ENCODE results near the gene LACRT. TPM values are rescaled to one million over a fixed set of nuclear protein-coding genes. Genes with fewer than 3 reads are reported as not detected.

Gene LACRT
- total and polyA plus RNA-seq, 2 of the 8 experiments (the other 6 are each of a cell fraction or from before 2014, with no cell fraction given): not detected

GRCh38 chr12:54649825-54650224 lies 15.1 kb upstream of the LACRT start:
- WGBS, 2 experiments (ENCODE audit: extremely low coverage in 1 of 2, insufficient coverage in 1 of 2, insufficient read length in 1 of 2, insufficient replicate concordance in 2 of 2, low coverage in 1 of 2, low lambda C conversion rate in 2 of 2, missing lambda C conversion rate in 1 of 2): 87% methylated on average over 1 of the region's 1 CpG; no CpG with 5 or more reads in 1 of the 2 experiments
- ChIA-PET CTCF (ENCODE audit: partially characterized antibody) (interaction anchor here (0.7 to 1.8 kb wide), 7 partner anchors 8 to 122 kb away, joined by 3 to 5 read pairs (median 4); no protein-coding TSS in a partner anchor), POLR2A (ENCODE audit: partially characterized antibody) (no interaction called here)
- Histone ChIP-seq H4K20me1 (replicated peaks in 1 of 2; ENCODE audit: control insufficient read depth in 1 of 2, insufficient read depth in 2 of 2, low read length in 2 of 2) (no peaks in the 10 kb centered on the region), H3K4me3 (ENCODE audit: extremely low read depth in 1 of 4, insufficient read depth in 2 of 4, low read depth in 3 of 4, low read length in 4 of 4) (no peak overlapping the region), H3K23ac (ENCODE audit: insufficient read length) (no peak overlapping the region), H2BK120ac (replicated peaks; ENCODE audit: low read depth, low read length) (no peak overlapping the region), H3K4ac (replicated peaks; ENCODE audit: insufficient read length, low read depth, low read length) (no peak overlapping the region), H2AK5ac (ENCODE audit: low read depth, low read length) (no peak overlapping the region), H3K36me3 (ENCODE audit: control insufficient read depth in 2 of 4, insufficient read depth in 4 of 4, low read length in 3 of 4) (no peaks in the 10 kb centered on the region), H4K5ac (ENCODE audit: insufficient read length, low read depth, low read length) (no peak overlapping the region), H4K91ac (replicated peaks; ENCODE audit: insufficient read length, low read length) (no peak overlapping the region), H3K9ac (replicated peaks in 1 of 4; ENCODE audit: extremely low read depth in 1 of 4, low read depth in 3 of 4, low read length in 3 of 4) (no peak overlapping the region), H3K23me2 (ENCODE audit: low read depth, low read length) (no peaks in the 10 kb centered on the region; the same call in 1 of the 2 replicates), H3K18ac (ENCODE audit: extremely low read depth, low read length) (no peak overlapping the region), H3K79me1 (ENCODE audit: low read depth, low read length) (no peaks in the 10 kb centered on the region), H3K56ac (replicated peaks; ENCODE audit: insufficient read length, low read depth, low read length) (no peak overlapping the region), H3K4me2 (ENCODE audit: insufficient read depth in 1 of 2, low read depth in 2 of 2, low read length in 2 of 2) (no peak overlapping the region), H3K14ac (ENCODE audit: insufficient read length) (no peak overlapping the region), H2BK15ac (ENCODE audit: low read length) (no peak overlapping the region), H2AFZ (ENCODE audit: low read length) (no peak overlapping the region), H4K8ac (ENCODE audit: extremely low read depth, insufficient read depth, low read length) (no peak overlapping the region), H2BK12ac (ENCODE audit: low read depth, low read length) (no peak overlapping the region), H3K9me3 (ENCODE audit: insufficient read depth in 2 of 2, low read depth in 1 of 2, low read length in 1 of 2) (no peaks in the 10 kb centered on the region), H2BK5ac (ENCODE audit: low read depth, low read length) (no peak overlapping the region), H3K79me2 (ENCODE audit: control insufficient read depth in 1 of 2, insufficient read depth in 2 of 2, low read length in 2 of 2) (no peaks in the 10 kb centered on the region), H2BK20ac (ENCODE audit: low read length) (no peak overlapping the region), H3K27ac (ENCODE audit: low read depth, low read length) (no peak overlapping the region), H3K4me1 (replicated peaks in 1 of 4; ENCODE audit: control insufficient read depth in 3 of 4, insufficient read depth in 4 of 4, low read length in 3 of 4) (no peaks in the 10 kb centered on the region), H3K27me3 (replicated peaks in 1 of 4; ENCODE audit: control insufficient read depth in 3 of 4, extremely low read depth in 1 of 4, insufficient read depth in 3 of 4, low read length in 3 of 4) (no peaks in the 10 kb centered on the region)
- FAIRE-seq (no peak), DNase-seq (ENCODE audit: low read depth in 1 of 2, low spot score in 2 of 2) (no peak)
- TF ChIP-seq CEBPB (IDR thresholded peaks at IDR 0.05; ENCODE audit: low read depth, low read length): no peak
- TF ChIP-seq CBX8 (IDR thresholded peaks at IDR 0.05; ENCODE audit: borderline replicate concordance, low read depth, low read length): no peak
- TF ChIP-seq HDAC6 (IDR thresholded peaks at IDR 0.05; ENCODE audit: low read depth, low read length): no peak
- TF ChIP-seq YY1 (IDR thresholded peaks at IDR 0.05; ENCODE audit: low read depth, low read length): no peak
- no peak for TF ChIP-seq BRCA1 (IDR thresholded peaks at IDR 0.05; ENCODE audit: low read depth, low read length)
- no peak for TF ChIP-seq POLR2A (IDR thresholded peaks at IDR 0.05; ENCODE audit: control extremely low read depth in 1 of 2, low read depth in 2 of 2, low read length in 2 of 2)
- no peak for TF ChIP-seq SAP30 (IDR thresholded peaks at IDR 0.05; ENCODE audit: insufficient read depth, insufficient replicate concordance, low read length)
- no peak for TF ChIP-seq TAF7 (optimal IDR thresholded peaks at IDR 0.05; ENCODE audit: borderline replicate concordance, low read depth, low read length)
- no peak for TF ChIP-seq USF2 (IDR thresholded peaks at IDR 0.05; ENCODE audit: low read length)
- TF ChIP-seq SP1 (IDR thresholded peaks at IDR 0.05; ENCODE audit: low read depth, low read length): no peak
- TF ChIP-seq MAX (IDR thresholded peaks at IDR 0.05): no peak
- no peak for TF ChIP-seq RXRA (IDR thresholded peaks at IDR 0.05; ENCODE audit: insufficient read depth, low read depth, low read length)
- TF ChIP-seq JUND (IDR thresholded peaks at IDR 0.05; ENCODE audit: low read length): no peak
- TF ChIP-seq BCL11A (IDR thresholded peaks at IDR 0.05; ENCODE audit: low read depth in 2 of 2, low read length in 2 of 2): no peak

All from H1 (cell line).